ENCODE data around the gene RFX8.

RFX8 gene

DNA sequence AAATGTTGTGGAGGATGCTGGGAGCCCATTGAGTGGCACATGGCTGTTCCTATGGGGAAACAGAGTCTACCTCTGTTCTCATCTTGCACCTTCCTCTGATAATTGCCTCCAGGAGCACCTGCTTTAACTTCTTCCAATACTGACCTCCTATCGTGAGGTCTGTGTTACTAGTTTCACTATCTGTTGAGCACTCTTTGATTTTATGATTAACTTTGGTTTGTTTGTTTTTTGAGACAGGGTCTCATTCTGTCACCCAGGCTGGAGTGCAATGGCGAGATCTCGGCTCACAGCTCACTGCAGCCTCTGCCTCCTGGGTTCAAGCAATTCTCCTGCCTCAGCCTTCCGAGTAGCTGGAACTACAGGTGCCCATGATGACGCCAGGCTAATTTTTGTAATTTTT lies 12.1 kb upstream of the RFX8 start:
- Histone ChIP-seq H4K20me1 (ENCODE audit: low read depth, low read length) (no peaks in the 10 kb centered on the region), H3K9me2 (replicated peaks; ENCODE audit: insufficient read depth, low read length) (no peaks in the 10 kb centered on the region), H3K4me2 (ENCODE audit: low read depth, low read length, poor library complexity, severe bottlenecking) (no peak overlapping the region), H2AFZ (ENCODE audit: low read depth, low read length, severe bottlenecking) (no peak overlapping the region), H3K9me3 (ENCODE audit: insufficient read depth, low read length) (no peaks in the 10 kb centered on the region), H3F3A (ENCODE audit: insufficient read depth) (no peaks in the 10 kb centered on the region), H3K27ac (ENCODE audit: low read depth, low read length) (no peak overlapping the region), H3K4me3 (ENCODE audit: insufficient read depth, low read length, poor library complexity, severe bottlenecking) (no peak overlapping the region), H3K36me3 (ENCODE audit: low read length) (no peaks in the 10 kb centered on the region), H3K9ac (ENCODE audit: low read length) (no peak overlapping the region), H3K79me2 (ENCODE audit: insufficient read depth, low read length) (no peaks in the 10 kb centered on the region), H3K27me3 (ENCODE audit: low read length) (no peaks in the 10 kb centered on the region)
- TF ChIP-seq EZH2phosphoT487 (conservative IDR thresholded peaks at IDR 0.05; ENCODE audit: low read length): no peak
- TF ChIP-seq, protein P1, sequence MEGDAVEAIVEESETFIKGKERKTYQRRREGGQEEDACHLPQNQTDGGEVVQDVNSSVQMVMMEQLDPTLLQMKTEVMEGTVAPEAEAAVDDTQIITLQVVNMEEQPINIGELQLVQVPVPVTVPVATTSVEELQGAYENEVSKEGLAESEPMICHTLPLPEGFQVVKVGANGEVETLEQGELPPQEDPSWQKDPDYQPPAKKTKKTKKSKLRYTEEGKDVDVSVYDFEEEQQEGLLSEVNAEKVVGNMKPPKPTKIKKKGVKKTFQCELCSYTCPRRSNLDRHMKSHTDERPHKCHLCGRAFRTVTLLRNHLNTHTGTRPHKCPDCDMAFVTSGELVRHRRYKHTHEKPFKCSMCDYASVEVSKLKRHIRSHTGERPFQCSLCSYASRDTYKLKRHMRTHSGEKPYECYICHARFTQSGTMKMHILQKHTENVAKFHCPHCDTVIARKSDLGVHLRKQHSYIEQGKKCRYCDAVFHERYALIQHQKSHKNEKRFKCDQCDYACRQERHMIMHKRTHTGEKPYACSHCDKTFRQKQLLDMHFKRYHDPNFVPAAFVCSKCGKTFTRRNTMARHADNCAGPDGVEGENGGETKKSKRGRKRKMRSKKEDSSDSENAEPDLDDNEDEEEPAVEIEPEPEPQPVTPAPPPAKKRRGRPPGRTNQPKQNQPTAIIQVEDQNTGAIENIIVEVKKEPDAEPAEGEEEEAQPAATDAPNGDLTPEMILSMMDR (IDR thresholded peaks at IDR 0.05; ENCODE audit: insufficient read depth, low read length, poor library complexity, severe bottlenecking): no peak

DNA sequence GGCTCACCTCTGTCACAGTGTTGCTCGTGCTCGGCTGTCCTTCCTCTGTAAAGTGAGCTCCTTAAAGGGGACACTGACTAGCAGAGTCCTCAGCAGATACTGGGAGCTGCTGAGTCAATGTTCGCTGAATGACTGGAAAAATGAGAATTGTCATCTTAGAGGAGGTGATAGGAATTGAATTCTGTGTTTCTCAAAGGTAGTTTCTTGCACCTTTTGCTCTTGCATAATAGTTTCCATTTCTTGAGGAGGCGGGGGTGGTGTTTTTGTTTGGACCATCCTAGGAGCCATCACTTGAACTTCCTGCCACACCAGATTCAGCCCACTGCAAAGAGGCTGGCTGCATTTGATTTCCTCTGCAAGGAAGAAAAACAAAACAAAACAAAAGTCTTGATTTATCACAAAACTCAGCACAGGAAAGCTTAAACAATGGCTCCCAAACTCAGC lies 11.4 kb upstream of the RFX8 start:
- Histone ChIP-seq H3K4me3 (ENCODE audit: insufficient read depth, low read length, poor library complexity, severe bottlenecking) (no peak overlapping the region), H3K9me3 (ENCODE audit: insufficient read depth, low read length) (no peaks in the 10 kb centered on the region), H2AFZ (ENCODE audit: low read depth, low read length, severe bottlenecking) (no peak overlapping the region), H3K27me3 (ENCODE audit: low read length) (no peaks in the 10 kb centered on the region), H3K4me2 (ENCODE audit: low read depth, low read length, poor library complexity, severe bottlenecking) (no peak overlapping the region), H3K79me2 (ENCODE audit: insufficient read depth, low read length) (no peaks in the 10 kb centered on the region), H3K36me3 (ENCODE audit: low read length) (no peaks in the 10 kb centered on the region), H3K9ac (ENCODE audit: low read length) (no peak overlapping the region), H3K9me2 (replicated peaks; ENCODE audit: insufficient read depth, low read length) (no peaks in the 10 kb centered on the region), H3K27ac (ENCODE audit: low read depth, low read length) (no peak overlapping the region), H3F3A (ENCODE audit: insufficient read depth) (no peaks in the 10 kb centered on the region), H4K20me1 (ENCODE audit: low read depth, low read length) (no peaks in the 10 kb centered on the region)
- TF ChIP-seq, protein P1 (IDR thresholded peaks at IDR 0.05; ENCODE audit: insufficient read depth, low read length, poor library complexity, severe bottlenecking): no peak
- no peak for TF ChIP-seq EZH2phosphoT487 (conservative IDR thresholded peaks at IDR 0.05; ENCODE audit: low read length)

DNA sequence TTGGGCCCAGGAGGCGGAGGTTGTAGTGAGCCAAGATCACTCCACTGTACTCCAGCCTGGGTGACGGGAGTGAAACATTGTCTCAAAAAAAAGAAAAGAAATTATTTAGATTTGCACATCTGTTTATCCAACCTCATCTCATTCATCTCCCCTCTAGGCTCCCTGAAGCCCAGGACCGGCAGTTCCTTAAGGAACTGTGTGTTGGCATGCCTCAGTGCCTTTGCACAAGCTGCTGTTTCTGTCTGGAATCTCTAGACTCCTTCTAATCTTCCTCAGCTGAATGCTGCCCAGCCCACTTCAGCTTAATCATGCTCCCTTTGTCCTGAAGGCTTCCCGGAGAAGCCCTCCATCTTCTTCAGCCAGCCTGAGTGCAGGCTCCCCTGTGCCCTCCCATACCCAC lies 10.9 kb upstream of the RFX8 start:
- TF ChIP-seq, protein P1 (IDR thresholded peaks at IDR 0.05; ENCODE audit: insufficient read depth, low read length, poor library complexity, severe bottlenecking): no peak
- TF ChIP-seq EZH2phosphoT487 (conservative IDR thresholded peaks at IDR 0.05; ENCODE audit: low read length): no peak
- Histone ChIP-seq H3K9me2 (replicated peaks; ENCODE audit: insufficient read depth, low read length) (no peaks in the 10 kb centered on the region), H3K4me3 (ENCODE audit: insufficient read depth, low read length, poor library complexity, severe bottlenecking) (no peak overlapping the region), H4K20me1 (ENCODE audit: low read depth, low read length) (no peaks in the 10 kb centered on the region), H3K36me3 (ENCODE audit: low read length) (no peaks in the 10 kb centered on the region), H3K27ac (ENCODE audit: low read depth, low read length) (no peak overlapping the region), H3K9ac (ENCODE audit: low read length) (no peak overlapping the region), H3K4me2 (ENCODE audit: low read depth, low read length, poor library complexity, severe bottlenecking) (no peak overlapping the region), H3K9me3 (ENCODE audit: insufficient read depth, low read length) (no peaks in the 10 kb centered on the region), H2AFZ (ENCODE audit: low read depth, low read length, severe bottlenecking) (no peak overlapping the region), H3F3A (ENCODE audit: insufficient read depth) (no peaks in the 10 kb centered on the region), H3K27me3 (ENCODE audit: low read length) (no peaks in the 10 kb centered on the region), H3K79me2 (ENCODE audit: insufficient read depth, low read length) (no peaks in the 10 kb centered on the region)

All from SU-DHL-6 (cell line).